ENCODE data around the gene CMTR1.
A peak's percentile ranks its signal among the peaks of the same experiment; 100 is the strongest.
"Not testable (repeated sequence)": the region's sequence is repeated elsewhere in the genome, so short reads cannot be mapped to it uniquely, and the experiment has no call there.

The CMTR1 gene, protein sequence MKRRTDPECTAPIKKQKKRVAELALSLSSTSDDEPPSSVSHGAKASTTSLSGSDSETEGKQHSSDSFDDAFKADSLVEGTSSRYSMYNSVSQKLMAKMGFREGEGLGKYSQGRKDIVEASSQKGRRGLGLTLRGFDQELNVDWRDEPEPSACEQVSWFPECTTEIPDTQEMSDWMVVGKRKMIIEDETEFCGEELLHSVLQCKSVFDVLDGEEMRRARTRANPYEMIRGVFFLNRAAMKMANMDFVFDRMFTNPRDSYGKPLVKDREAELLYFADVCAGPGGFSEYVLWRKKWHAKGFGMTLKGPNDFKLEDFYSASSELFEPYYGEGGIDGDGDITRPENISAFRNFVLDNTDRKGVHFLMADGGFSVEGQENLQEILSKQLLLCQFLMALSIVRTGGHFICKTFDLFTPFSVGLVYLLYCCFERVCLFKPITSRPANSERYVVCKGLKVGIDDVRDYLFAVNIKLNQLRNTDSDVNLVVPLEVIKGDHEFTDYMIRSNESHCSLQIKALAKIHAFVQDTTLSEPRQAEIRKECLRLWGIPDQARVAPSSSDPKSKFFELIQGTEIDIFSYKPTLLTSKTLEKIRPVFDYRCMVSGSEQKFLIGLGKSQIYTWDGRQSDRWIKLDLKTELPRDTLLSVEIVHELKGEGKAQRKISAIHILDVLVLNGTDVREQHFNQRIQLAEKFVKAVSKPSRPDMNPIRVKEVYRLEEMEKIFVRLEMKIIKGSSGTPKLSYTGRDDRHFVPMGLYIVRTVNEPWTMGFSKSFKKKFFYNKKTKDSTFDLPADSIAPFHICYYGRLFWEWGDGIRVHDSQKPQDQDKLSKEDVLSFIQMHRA

DNA sequence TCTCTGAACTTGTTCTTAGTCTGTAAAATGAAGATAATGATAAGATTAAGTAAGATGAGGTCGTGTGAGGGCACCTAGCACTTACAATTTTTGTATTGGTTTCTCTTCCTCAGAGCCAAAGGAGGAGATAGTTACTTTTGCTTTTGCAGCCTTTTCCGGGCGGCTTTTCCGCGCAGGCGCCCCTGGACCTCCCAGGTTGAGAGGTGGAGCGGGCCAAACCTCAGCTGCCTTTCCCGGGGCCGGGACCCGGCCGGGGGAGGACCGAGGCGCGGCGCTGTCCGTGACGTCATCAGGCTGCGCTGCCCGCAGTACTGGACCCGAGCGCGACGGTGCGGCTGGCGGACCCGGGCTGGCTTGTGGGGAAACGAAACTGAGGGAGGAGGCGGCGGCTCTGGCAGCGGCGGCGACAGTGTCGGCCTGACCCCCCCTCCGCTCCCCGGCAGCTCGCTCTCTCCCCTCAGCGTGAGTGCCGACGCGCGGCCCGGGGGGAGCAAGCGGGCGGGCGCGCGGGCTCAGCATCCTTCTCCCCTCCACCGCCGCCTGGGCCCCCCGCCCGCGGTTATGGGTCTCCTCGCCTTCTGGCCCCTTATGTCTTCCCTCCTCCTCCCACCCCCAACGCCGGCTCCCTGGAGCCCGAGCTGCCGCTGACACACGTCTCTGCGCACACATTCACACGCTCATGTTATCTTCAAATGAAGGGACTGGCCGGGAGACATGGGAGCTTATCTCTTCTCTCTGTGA, at the start of gene CMTR1:
TSS of gene CMTR1 (plus strand) at position 306 of the 741 bp plus-strand sequence. CDS start 2,409 bp downstream, outside the sequence.
- DNase-seq, result peak; percentile 85 to 92 (median 88)

DNA sequence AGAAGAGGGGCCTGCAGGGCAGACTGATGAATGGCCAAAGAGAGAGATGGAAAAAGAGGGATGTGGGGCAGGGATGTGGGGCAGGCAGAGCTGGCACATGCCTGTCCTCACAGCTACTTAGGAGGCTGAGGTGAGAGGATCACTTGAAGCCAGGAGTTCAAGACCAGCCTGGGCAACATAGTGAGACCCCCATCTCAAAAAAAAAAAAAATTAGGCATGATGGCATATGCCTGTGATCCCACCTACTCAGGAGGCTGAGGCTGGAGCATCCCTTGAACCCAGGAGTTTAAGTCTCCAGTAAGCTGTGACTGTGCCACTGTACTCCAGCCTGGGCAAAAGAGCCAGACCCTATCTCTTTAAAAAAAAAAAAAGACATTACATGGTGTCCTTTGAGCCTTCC, 44.4 kb upstream of the CMTR1 start:
- no peak for DNase-seq

DNA sequence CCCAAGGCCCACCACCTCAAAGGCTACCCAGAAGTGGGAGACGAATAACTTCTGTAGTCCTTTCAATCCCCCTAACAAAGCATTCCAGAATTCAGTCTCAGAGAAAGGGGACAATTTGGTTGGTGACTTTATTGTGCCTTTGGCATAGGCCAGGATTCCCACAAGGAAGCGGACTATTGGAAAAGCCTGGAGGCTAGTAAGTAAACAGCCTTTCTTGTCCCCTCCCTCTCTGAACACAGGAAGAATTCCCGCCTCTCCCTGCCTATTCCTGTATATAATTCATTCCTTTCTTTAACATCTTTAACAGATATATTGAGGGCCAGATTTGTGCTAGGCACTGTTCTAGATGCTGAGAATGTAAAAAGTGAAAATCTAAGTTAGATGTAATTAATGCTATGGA, 43.2 kb upstream of the CMTR1 start:
- DNase-seq, result no peak

DNA sequence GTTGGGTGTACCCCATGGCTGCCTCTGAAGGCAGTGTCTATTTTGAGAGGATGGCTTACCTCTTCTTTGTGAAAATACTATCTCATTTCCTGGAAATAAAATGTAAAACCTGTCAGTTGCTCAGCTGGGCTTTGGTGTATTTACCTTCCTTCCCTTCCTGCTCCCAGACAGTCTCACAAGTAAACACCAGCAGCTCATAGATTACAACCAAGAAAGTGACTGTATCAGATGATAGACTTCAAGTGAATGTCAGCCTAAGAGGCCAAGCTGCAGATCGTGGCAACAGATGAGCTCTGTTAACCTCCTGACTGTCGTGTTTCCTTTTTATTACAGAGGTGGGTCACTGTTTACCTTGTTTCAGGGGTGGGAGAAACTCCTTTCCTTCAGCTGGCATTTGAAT, 41.9 kb upstream of the CMTR1 start:
- no peak for DNase-seq

DNA sequence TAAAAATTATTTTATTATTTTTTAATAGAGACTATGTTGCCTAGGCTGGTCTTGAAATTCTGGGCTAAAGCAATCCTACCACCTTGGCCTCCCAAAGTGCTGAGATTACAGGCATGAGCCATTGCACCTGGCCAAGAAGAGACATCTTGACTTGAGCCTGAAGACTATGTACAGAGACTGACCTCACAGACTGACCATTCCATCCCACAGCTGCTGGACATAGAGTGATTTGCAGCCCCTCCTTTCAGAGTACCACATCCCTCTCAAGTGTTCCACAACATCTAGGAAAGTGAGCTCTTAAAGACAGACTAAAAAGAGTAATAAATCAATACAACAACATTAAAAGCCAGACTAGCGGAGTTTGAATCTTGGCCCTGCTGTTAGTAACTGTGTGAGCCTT, 40.2 kb upstream of the CMTR1 start:
- no peak for DNase-seq

DNA sequence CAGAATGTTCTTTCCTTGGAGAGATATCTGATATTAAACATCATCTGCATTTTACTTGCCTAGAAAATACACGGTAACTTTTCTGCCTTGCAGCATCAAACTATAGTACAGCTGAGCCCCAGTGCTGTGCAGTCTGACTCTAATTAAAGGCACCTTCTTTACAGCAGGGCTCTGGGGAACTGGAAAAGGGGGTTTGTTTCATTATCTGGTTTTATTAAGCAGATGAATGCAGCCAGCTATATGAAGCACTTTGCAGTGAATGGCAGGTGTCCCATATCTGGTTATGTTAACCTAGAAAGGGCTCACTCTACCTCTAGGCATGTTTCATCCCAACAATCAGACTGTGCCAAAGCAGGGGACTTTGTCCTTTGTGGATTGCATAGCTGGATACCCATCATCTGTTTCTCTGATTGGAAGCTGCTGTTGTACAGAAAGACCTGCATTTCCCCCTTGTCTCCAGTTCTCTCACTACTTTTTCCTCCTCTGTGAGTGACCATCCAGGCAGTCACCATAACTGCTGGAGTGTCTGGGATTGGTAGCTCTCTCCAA, 39.6 kb upstream of the CMTR1 start:
- no peak for DNase-seq

DNA sequence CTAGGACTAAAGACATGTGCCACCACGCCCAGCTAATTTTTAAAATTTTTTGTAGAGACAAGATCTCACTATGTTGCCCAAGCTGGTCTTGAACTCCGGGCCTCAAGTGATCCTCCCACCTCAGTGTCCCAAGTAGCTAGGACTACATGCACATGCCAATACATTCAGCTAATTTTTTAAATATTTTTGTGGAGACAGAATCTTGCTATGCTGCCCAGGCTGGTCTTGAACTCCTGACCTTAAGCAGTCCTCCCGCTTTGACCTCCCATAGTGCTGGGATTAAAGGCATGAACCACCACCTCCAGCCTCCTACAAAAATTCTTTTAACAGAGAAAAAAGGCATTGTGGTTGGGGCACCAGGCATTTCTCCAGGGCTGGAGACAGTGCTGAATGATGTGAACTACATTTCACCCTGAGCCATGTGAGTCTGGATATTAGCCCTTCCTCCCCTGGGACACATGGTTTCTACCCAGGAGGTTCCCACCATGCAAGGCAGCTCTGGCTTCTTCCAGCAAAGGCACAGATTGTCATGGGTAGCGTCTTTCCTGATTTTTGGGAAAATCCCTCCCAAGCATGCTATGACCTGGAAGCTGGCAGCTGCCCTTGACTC, 36.3 kb upstream of the CMTR1 start:
- no peak for DNase-seq

DNA sequence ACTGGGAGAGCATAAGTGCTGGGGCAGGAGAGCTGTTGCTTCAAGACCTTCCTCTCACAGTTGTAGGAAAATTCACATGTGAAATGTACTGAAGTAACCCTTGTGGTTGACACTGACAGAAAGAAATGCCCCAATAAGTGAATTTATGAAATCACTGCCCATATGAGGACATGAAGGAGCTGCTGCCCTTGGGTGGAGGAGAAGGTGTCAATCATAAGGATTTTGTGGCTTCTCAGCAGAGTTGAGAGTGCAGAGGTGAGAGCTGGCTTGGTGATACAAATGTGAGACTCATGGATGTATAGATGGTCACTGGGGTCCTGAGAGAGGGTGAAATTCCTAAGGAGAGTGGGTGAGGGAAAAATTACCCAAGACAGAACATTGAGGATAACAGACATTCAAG, 33.9 kb upstream of the CMTR1 start:
- DNase-seq, result no peak

DNA sequence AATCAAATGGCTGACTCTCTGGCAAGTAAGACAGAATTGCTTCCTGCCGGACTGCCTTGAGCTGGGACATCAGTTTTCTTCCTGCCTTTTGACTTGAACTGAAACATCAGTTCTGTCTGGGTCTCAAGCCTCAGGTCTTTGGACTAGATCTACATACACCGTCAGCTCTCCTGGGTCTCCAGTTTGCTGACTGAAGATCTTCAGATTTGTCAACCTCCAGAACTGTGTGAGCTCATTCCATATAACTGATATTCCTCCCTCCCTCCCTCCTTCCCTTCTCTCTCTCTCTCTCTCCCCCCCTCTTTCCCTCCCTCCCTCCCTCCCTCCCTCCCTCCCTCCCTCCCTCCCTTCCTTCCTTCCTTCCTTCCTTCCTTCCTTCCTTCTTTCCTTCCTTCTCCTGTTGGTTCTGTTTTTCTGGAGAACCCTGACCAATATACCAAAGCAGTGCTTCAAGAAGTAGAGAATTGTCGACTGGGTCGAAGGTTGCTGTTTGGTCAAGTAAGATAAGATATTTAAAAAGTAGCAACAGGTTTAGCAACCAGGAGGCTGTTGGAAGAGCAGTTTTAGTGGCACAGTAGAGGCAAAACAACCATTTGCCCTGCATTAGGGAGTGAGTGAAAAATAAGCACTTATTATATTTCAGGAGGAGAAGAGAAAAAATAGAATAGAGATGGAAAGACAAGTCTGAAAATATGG, 33.1 kb upstream of the CMTR1 start:
- DNase-seq, result no peak

DNA sequence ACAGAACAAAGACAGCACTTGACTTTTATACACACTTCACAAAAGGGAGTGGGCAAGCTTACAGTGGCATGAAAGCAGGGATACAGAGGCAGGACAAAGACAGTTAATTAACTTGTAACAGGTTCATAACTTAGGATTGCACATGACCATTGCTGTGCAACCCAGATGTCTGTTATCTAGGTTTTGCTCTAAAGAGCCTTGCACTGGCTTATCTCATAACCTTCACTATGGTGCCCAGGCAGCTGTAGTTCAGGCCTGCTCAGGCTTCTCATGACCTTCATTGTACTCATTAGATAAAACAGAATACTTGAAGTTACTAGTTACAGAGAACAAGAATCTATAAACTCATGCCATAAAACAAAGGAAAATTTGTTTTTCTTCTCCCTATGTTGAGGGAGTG, 31.4 kb upstream of the CMTR1 start:
- DNase-seq, result not testable (repeated sequence)

DNA sequence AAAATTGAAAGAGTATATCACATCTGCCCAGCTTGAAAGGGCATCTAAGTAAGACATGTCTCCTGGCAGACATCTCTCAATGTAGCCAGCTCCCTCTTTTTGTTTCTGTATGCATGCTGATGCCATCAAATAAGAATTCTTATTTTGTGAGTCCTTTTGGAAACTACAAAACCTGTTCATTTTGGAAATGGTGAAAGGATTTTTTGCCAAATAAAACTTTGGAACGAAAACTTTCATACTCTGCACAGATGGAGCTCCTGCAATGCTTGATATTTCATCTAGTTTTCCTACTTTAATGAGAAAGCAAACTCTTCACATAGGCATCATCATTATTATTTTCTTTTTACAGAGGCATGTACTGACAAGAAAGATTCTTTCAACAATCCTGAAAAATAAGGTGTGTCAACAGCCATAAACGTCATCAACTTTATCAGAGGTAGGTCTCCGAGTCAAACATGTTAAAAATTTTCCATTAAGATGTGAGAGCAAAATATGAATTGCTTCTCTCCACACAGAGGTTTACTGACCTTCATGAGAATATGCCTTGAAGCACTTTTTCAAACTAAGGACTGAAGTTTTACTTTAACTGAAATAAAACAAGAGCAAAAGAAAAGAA, 26.2 kb upstream of the CMTR1 start:
- no peak for DNase-seq

DNA sequence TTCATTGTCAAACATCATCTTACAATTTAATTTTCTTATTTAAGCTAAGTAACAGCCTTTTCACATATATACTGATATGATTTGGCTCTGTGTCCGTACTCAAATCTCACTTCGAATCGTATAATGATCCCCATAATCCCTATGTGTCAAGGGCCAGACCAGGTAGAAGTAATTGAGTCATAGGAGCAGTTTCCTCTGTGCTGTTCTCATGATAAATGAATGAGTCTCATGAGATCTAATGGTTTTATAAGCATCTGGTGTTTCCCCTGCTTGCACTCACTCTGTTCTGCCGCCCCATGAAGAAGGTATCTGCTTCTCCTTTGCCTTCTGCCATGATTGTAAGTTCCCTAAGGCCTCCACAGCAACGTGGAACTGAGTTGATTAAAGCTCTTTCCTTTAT, 25.1 kb upstream of the CMTR1 start:
- DNase-seq, result no peak

DNA sequence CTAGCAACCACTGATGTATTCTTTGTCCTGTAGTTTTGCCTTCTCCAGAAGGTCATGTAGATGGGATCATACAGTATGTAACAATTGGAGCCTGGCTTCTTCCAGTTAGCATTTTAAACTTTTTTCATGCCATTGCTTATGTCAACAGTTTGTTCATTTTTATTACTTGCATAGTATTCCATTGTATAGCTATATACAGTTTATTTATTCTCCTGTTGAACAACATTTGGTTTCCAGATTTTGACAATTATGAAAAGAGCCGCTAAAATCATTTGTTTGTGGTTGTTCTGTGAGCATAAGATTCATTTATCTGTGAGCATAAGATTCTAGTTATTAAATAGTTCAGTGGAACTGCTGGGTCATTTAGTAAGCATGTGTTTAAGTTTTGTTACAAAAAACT, 23.5 kb upstream of the CMTR1 start:
- DNase-seq, result no peak

DNA sequence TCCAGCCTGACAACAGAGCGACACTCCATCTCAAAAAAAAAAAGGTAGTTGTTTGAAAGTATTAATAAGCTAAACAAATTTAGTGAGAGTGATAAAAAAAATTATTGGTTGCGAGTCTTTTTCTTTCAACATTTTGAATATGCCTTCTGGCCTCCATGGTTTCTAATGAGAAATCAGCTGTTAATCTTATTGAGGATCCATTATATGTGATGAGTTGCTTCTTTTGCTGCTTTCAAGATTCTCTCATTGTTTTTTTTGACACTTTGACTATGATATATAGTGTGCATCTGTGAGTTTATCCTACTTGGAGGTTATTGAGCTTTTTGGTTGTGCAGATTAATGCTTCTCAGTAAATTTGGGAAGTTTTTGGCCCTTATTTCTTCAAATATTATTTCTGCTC, 15.6 kb upstream of the CMTR1 start:
- no peak for DNase-seq

DNA sequence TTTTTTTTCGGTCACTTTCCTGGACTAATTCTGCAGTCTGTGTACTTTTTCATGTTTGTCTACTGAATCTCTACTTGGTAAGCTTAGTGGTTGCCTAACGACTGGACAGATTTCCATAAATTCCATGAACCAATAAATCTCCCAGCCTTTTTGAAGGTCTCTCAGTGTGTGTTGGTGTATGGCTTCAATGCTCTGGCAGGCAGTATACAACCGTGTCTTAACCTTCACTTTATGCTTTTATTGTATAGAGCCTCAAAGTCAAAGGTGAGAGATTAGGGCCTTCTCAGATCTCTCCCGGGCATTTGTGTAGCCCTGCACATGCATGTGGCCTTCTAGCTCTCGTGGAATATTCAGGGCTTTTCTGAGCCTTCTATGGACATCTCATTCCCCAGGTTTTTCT, 14.3 kb upstream of the CMTR1 start:
- DNase-seq, result peak in 1 of 3 experiments; percentile 42

DNA sequence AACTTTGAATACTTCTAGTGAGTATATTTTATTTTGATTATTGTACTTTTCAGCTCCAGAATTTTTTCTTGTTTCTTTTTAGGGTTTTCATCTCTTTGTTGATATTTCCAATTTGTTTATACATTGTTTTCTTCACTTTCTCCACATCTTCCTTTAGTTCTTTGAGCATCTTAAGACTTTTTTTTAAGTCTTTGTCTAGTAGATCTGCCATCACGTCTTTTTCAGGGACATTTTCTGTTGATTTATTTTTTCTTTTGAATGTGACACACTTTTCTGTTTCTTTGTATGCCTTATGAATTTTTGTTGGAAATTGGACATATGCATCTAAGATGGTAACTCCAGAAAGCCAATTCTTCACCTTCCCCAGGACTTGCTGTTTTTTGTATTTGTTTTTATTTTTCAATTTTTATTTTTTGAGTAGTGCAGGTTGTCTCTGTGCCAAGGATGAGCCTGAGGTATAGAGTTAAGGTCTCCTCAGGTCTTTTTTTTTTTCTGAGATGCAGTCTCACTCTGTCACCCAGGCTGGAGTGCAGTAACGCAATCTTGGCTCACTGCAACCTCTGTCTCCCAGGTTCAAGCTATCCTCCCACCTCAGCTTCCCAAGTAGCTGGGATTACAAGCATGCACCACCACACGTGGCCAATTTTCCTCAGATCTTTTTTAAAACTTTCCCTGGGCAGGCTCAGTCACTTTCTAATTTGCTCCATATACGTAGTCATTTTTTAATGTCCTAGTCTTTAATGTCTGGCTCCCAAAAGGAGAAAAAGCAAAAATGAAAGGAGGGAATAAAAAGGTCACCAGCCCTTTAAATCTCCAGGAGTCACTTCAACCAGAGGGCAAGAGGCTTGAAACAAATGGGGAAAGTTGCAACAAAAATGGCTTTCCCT, 6.7 kb upstream of the CMTR1 start:
- DNase-seq, result no peak

DNA sequence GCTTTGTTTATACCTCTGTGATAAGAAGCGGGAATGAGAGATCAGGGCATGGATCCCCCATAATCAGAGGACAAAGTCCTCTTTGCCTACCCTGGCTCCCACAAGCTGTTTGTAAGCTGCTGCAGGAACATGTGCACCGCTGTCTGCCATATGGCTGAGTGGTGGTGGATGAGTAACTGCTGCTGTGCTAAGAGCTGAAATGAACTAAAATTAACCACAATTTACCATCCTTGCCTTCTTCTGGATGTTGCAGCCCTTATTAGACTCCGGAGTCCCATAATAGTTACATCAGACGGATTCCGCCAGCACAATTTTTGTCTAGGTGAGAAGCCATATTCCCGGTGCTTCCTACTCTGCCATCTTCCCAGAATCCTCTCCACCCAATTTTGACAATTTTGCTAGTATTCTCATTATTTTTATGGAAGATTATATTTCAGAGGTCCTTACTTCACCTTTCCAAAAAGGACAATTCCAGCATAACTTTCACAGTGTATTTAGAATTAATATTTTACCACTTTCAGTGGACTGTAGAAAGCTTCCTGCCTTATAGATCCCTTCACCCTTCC, 6.0 kb upstream of the CMTR1 start:
- DNase-seq, result no peak

DNA sequence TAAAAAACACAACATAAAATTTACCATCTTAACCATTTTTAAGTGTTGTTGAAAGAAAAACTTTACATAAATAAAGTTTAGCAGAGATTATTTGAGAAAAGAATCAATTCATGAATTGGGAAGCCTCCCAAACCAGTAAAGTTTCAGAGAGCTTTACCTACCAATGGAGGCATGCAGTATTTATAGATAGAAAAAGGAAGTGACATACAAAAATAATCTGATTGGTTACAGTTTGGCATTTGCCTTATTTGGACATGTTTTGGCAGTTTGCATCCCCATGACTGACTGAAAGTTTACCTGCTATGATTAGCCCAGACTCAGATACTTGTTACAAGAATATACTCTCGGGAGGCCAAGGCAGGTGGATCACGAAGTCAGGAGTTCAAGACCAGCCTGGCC, 3.7 kb upstream of the CMTR1 start:
- DNase-seq, result no peak

DNA sequence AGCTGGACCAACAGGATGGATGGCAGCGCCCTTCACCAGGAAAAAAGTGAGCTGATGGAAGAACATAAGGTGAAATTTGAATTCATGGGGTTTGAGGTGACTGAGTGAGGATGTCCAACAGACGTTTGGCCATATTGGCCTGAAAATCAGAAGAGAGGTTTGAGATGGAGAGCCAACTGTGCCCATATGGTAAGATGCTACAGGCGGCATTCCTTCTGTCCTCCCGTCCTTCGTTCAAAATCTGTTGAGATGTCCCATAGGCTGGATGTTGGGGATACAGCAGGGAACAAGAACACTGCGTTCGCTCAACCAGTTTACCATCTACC, 468 bp upstream of the CMTR1 start:
- no peak for DNase-seq

DNA sequence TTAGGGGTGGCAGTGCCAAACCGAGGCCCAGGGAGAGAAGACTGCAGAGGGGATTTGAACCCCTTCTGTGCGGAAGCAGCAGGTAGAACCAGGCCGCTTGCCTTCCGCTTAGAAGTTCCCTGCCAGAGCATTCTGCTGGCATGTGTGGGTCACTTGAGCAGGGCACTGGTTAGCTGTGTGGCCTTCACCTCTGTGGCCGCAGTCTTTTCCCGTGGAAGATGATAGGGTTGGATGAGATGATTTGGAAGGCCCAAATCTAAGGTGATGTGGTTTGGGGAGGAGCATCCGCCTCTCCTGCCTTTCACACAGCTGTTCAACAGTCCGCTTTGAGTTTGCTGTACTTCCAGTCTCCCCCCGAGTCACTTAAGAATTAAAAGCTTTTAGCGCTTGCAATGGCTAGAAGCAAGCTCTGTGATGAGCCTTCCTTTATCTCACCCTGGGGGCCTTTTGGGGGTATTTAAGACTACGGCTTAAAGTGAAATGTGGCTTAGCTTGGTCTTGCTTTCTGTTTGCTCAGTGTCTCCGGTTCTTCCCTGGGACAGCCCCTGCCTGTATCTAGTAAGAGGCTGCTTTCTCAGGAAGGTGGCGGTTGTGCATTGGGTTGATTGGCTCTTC, 743 bp downstream of the CMTR1 start:
- DNase-seq, result peak in 2 of 3 experiments; percentile 4 to 41

All from NCI-H1417 (cell line).